Measurements from ENCODE around the gene POLR2A. TPM values are rescaled to one million over a fixed set of nuclear protein-coding genes. Genes with fewer than 3 reads are reported as not detected.

The POLR2A gene
- total and polyA plus RNA-seq, 8 donors = 90.8 to 118 (median 109) TPM

DNA sequence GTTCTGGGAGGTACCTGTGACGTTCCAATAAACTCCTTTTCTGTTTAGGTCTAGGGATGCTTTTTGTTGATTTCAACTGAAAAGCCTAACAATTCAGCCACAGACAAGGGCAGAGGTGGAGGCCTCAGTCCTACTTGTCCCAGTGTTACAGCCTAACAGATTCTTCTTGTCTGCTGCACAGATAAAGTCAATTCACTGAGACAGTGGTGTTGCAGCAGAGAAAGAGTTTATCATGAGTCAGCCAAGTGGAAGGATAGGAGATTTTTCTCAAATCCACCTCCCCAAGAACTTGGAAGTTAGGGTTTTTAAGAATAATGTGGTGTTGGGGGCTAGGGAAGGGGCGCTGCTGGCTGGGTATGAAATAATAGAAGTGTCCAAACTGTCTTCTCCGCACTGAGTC is 53.9 kb downstream of the POLR2A start:
- intact Hi-C loops (cut with DNase I) = no loop called here
- DNase-seq = no peak

DNA sequence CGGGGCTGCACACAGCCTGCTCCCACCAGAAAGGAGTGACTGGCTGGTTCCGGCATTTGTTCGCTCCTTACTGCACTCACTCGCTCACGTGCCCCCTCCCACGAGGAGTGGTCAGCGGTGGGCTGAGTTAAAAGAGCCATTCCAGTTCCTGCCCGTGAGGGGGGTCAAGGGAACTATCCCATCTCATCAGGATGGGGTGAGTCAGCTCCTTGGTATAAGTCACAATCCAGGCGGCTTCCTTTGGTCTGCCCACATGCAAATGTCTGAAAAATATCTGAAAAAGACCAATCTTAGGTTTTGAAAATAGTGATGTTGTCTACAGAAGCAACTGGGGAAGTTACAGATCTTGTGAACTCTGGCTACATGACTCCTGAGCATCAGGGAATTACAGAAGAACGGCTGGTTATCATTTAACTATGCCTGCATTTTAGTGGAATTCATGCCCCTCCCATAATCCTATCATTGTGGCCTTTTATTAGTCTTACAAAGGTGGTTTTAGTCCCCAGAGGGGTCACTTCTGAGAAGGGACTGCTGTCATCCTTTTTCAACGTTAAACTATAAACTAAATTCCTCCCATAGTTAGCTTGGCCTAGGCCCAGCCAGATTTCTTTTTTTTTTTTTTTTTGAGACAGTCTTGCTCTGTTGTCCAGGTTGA is 54.9 kb downstream of the POLR2A start:
- Histone ChIP-seq H3K4me3 (no peak overlapping the region), H3K27ac (no peak overlapping the region), H3K9me3 (peaks cover 0 to 13% of the 10 kb centered on the region in 2 donors), H3K36me3 (no peaks in the 10 kb centered on the region), H3K27me3 (no peaks in the 10 kb centered on the region), H3K4me1 (no peaks in the 10 kb centered on the region)
- DNase-seq = no peak
- intact Hi-C loops (cut with DNase I) = no loop called here
- ATAC-seq = no peak
- TF ChIP-seq, protein P1, sequence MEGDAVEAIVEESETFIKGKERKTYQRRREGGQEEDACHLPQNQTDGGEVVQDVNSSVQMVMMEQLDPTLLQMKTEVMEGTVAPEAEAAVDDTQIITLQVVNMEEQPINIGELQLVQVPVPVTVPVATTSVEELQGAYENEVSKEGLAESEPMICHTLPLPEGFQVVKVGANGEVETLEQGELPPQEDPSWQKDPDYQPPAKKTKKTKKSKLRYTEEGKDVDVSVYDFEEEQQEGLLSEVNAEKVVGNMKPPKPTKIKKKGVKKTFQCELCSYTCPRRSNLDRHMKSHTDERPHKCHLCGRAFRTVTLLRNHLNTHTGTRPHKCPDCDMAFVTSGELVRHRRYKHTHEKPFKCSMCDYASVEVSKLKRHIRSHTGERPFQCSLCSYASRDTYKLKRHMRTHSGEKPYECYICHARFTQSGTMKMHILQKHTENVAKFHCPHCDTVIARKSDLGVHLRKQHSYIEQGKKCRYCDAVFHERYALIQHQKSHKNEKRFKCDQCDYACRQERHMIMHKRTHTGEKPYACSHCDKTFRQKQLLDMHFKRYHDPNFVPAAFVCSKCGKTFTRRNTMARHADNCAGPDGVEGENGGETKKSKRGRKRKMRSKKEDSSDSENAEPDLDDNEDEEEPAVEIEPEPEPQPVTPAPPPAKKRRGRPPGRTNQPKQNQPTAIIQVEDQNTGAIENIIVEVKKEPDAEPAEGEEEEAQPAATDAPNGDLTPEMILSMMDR (IDR thresholded peaks at IDR 0.05) = no peak

More for the DNA sequence above, 53.9 kb downstream of the POLR2A start:
- Histone ChIP-seq H3K36me3 (no peaks in the 10 kb centered on the region), H3K4me3 (no peak overlapping the region), H3K27me3 (no peaks in the 10 kb centered on the region), H3K9me3 (peaks cover 0 to 13% of the 10 kb centered on the region in 2 donors), H3K27ac (no peak overlapping the region), H3K4me1 (no peaks in the 10 kb centered on the region)
- TF ChIP-seq, protein P1 (IDR thresholded peaks at IDR 0.05) = no peak
- ATAC-seq = no peak

DNA sequence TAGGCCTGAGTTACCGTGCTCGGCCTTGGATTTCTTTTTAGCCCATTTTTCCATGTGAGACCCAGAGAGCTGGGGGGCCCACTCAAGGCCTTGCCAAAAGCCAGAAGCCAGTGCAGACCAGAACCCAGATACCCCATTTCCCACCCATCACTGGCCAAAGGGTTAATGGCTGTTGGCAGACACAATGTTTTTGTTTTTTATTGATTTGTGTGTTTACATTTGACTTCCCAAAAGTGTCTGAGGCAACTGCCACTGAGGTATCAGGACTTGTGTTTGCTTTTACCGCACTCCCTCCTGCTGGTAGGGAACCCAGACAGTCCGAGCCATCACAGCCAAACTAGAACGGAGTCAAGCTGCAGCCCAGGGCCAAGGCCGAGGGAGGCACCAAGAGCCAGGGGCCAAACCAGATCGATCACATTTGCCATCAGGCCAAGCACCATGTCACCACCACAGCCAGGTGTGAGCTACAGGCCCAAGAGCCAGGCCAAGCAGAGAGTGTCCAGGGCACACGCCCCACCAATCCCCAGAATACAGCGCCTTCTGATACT is 57.0 kb downstream of the POLR2A start:
- no peaks in the 10 kb centered on the region for H3K36me3 ChIP-seq
- H3K4me3 ChIP-seq = no peak overlapping the region
- no peak for ATAC-seq
- intact Hi-C loops (cut with DNase I) = no loop called here
- no peaks in the 10 kb centered on the region for H3K27me3 ChIP-seq
- TF ChIP-seq, protein P1 (IDR thresholded peaks at IDR 0.05) = no peak
- H3K27ac ChIP-seq = no peak overlapping the region
- no peaks in the 10 kb centered on the region for H3K4me1 ChIP-seq
- no peak for DNase-seq
- peaks cover 0 to 13% of the 10 kb centered on the region in 2 donors for H3K9me3 ChIP-seq

DNA sequence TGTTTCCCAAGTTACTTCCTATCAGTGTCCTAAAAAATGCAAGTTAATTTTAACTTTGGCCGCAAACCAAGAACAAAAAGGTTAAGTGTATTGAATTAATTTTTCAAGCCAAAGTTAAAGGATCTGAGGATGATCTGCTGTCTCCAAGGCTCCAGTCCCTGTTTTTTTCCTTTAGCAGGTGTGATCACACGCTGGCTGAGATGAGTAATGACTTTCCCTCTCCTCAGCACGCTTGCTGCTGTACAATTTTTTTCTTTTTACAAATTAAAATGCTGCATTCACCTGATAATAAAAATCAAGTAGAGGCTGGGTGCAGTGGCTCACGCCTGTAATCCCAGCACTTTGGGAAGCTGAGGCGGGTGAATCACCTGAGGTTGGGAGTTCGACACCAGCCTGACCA is 60.7 kb downstream of the POLR2A start:
- DNase-seq (no peak), ATAC-seq (no peak)
- Histone ChIP-seq H3K4me3 (no peak overlapping the region), H3K9me3 (no peaks in the 10 kb centered on the region), H3K36me3 (no peaks in the 10 kb centered on the region), H3K27me3 (no peaks in the 10 kb centered on the region), H3K4me1 (peaks cover 6 to 15% of the 10 kb centered on the region in 2 donors), H3K27ac (no peak overlapping the region)
- TF ChIP-seq, protein P1 (IDR thresholded peaks at IDR 0.05) = no peak
- intact Hi-C loops (cut with DNase I) = no loop called here

DNA sequence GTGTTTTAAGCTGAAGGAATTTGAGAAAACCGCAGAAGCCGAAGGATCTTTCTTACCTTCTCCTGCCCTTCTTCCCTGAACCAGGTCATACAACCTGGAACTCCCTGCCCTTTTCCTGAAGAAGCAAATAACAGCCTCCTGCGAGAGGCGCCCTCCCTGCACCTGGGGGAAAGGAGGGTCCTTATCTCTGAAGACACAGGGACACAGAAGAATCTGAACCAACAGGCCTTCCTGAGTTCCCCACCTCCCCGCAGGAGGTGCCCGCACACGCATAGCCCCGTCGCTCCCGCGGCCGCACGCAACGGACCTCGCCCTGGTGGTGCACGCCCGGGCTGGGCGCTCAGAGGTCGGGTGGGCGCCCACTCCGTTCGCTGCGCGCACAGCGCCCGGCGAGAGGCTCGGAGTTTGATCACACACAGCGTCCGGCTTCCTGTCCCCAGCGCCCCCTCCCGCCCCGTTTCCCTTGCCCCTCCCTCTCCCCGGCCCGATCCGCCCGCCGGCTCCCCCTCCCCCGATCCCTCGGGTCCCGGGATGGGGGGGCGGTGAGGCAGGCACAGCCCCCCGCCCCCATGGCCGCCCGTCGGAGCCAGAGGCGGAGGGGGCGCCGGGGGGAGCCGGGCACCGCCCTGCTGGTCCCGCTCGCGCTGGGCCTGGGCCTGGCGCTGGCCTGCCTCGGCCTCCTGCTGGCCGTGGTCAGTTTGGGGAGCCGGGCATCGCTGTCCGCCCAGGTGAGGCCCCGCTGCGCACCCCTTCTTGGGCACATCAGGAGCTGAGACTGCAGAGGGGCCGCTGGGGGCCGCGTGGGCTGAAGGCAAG is 64.6 kb downstream of the POLR2A start, which contains the start of gene TNFSF12:
TNFSF12 (plus strand) TSS at position 474 of the 816 bp plus-strand sequence; CDS start at position 570, 96 bp downstream.
- intact Hi-C loops (cut with DNase I) = no loop called here
- peaks cover 0 to 7% of the 10 kb centered on the region in 2 donors for H3K36me3 ChIP-seq
- DNase-seq (peak; percentile 19 to 89 (median 70)), ATAC-seq (peak; percentile 85)
- peaks cover 6 to 51% of the 10 kb centered on the region in 2 donors for H3K4me1 ChIP-seq
- H3K9me3 ChIP-seq = no peaks in the 10 kb centered on the region
- H3K27ac ChIP-seq = peak within 1 kb of the TSS; percentile 86
- TF ChIP-seq, protein P1 (IDR thresholded peaks at IDR 0.05) = peak; percentile 5 to 16
- H3K27me3 ChIP-seq = no peaks in the 10 kb centered on the region
- H3K4me3 ChIP-seq = peak within 1 kb of the TSS; percentile 55 to 78
